Activated naive CD4-positive, alpha-beta T cell treated with anti-CD3 and anti-CD28 coated beads, Interleukin-2, amount 50 U/mL, for 24 hours (primary cell): ENCODE measurements around the gene SOX11.

Experiments used
- H3K27ac Mint-ChIP-seq: one replicate; pipeline ENCODE4 v1.8.0; 2021; ENCODE audit warnings: mild to moderate bottlenecking, mixed read lengths
- H3K27me3 Mint-ChIP-seq: one replicate; pipeline ENCODE4 v1.8.0; 2021; ENCODE audit warnings: mixed read lengths
- H3K36me3 Mint-ChIP-seq: one replicate; pipeline ENCODE4 v1.8.0; 2021; ENCODE audit warnings: mixed read lengths
- H3K4me1 Mint-ChIP-seq: one replicate; pipeline ENCODE4 v1.8.0; 2021; ENCODE audit warnings: mixed read lengths
- H3K4me3 Mint-ChIP-seq: one replicate; pipeline ENCODE4 v1.8.0; 2021; ENCODE audit warnings: mild to moderate bottlenecking, mixed read lengths
- H3K9me3 Mint-ChIP-seq: one replicate; pipeline ENCODE4 v1.8.0; 2021; ENCODE audit warnings: mixed read lengths

The SOX11 gene

GRCh38 chr2:5727235-5727634 is 35.1 kb downstream of the SOX11 start:
- no peak overlapping the region for H3K27ac Mint-ChIP-seq

GRCh38 chr2:5729416-5729815 is 37.2 kb downstream of the SOX11 start:
- Mint-ChIP-seq H3K36me3 (no peaks in the 10 kb centered on the region), H3K9me3 (no peaks in the 10 kb centered on the region), H3K27ac (no peak overlapping the region), H3K27me3 (peaks cover 11% of the 10 kb centered on the region), H3K4me1 (no peaks in the 10 kb centered on the region), H3K4me3 (no peak overlapping the region)

More at GRCh38 chr2:5727235-5727634, 35.1 kb downstream of the SOX11 start:
- H3K4me3 Mint-ChIP-seq = no peak overlapping the region
- H3K4me1 Mint-ChIP-seq = no peaks in the 10 kb centered on the region
- H3K36me3 Mint-ChIP-seq = no peaks in the 10 kb centered on the region
- no peaks in the 10 kb centered on the region for H3K9me3 Mint-ChIP-seq
- peaks cover 11% of the 10 kb centered on the region for H3K27me3 Mint-ChIP-seq

GRCh38 chr2:5730386-5730785 is 38.2 kb downstream of the SOX11 start:
- Mint-ChIP-seq H3K36me3 (no peaks in the 10 kb centered on the region), H3K4me3 (no peak overlapping the region), H3K9me3 (no peaks in the 10 kb centered on the region), H3K4me1 (no peaks in the 10 kb centered on the region), H3K27ac (no peak overlapping the region), H3K27me3 (peaks cover 11% of the 10 kb centered on the region)

GRCh38 chr2:5734859-5735520 is 42.8 kb downstream of the SOX11 start:
- H3K4me3 Mint-ChIP-seq = no peak overlapping the region
- no peak overlapping the region for H3K27ac Mint-ChIP-seq
- no peaks in the 10 kb centered on the region for H3K4me1 Mint-ChIP-seq
- H3K9me3 Mint-ChIP-seq = no peaks in the 10 kb centered on the region
- H3K27me3 Mint-ChIP-seq = no peaks in the 10 kb centered on the region
- no peaks in the 10 kb centered on the region for H3K36me3 Mint-ChIP-seq

GRCh38 chr2:5735521-5735861 is 43.3 kb downstream of the SOX11 start:
- no peak overlapping the region for H3K27ac Mint-ChIP-seq
- no peak overlapping the region for H3K4me3 Mint-ChIP-seq
- no peaks in the 10 kb centered on the region for H3K27me3 Mint-ChIP-seq
- H3K4me1 Mint-ChIP-seq = no peaks in the 10 kb centered on the region
- H3K9me3 Mint-ChIP-seq = no peaks in the 10 kb centered on the region
- no peaks in the 10 kb centered on the region for H3K36me3 Mint-ChIP-seq

- Mint-ChIP-seq H3K4me3 (no peak overlapping the region), H3K27ac (no peak overlapping the region), H3K4me1 (no peaks in the 10 kb centered on the region), H3K36me3 (no peaks in the 10 kb centered on the region), H3K27me3 (no peaks in the 10 kb centered on the region), H3K9me3 (no peaks in the 10 kb centered on the region)
Observed at GRCh38 chr2:5736050-5736449, 43.9 kb downstream of the SOX11 start.

- no peaks in the 10 kb centered on the region for H3K4me1 Mint-ChIP-seq
- H3K4me3 Mint-ChIP-seq = no peak overlapping the region
- no peaks in the 10 kb centered on the region for H3K27me3 Mint-ChIP-seq
- H3K36me3 Mint-ChIP-seq = no peaks in the 10 kb centered on the region
- H3K27ac Mint-ChIP-seq = no peak overlapping the region
- H3K9me3 Mint-ChIP-seq = no peaks in the 10 kb centered on the region
Observed at GRCh38 chr2:5736886-5737285, 44.7 kb downstream of the SOX11 start.

- Mint-ChIP-seq H3K36me3 (no peaks in the 10 kb centered on the region), H3K27me3 (no peaks in the 10 kb centered on the region), H3K9me3 (no peaks in the 10 kb centered on the region), H3K27ac (no peak overlapping the region), H3K4me3 (no peak overlapping the region), H3K4me1 (no peaks in the 10 kb centered on the region)
Observed at GRCh38 chr2:5740053-5740452, 47.9 kb downstream of the SOX11 start.

GRCh38 chr2:5740817-5741216 is 48.6 kb downstream of the SOX11 start:
- Mint-ChIP-seq H3K36me3 (no peaks in the 10 kb centered on the region), H3K4me3 (no peak overlapping the region), H3K27ac (no peak overlapping the region), H3K4me1 (no peaks in the 10 kb centered on the region), H3K27me3 (no peaks in the 10 kb centered on the region), H3K9me3 (no peaks in the 10 kb centered on the region)

GRCh38 chr2:5741242-5741641 is 49.1 kb downstream of the SOX11 start:
- H3K27ac Mint-ChIP-seq = no peak overlapping the region
- H3K9me3 Mint-ChIP-seq = no peaks in the 10 kb centered on the region

GRCh38 chr2:5742126-5742525 is 49.9 kb downstream of the SOX11 start:
- Mint-ChIP-seq H3K9me3 (no peaks in the 10 kb centered on the region), H3K4me3 (no peak overlapping the region), H3K4me1 (no peaks in the 10 kb centered on the region), H3K36me3 (no peaks in the 10 kb centered on the region), H3K27me3 (no peaks in the 10 kb centered on the region), H3K27ac (no peak overlapping the region)

More at GRCh38 chr2:5741242-5741641, 49.1 kb downstream of the SOX11 start:
- H3K4me1 Mint-ChIP-seq = no peaks in the 10 kb centered on the region
- no peaks in the 10 kb centered on the region for H3K36me3 Mint-ChIP-seq
- H3K27me3 Mint-ChIP-seq = no peaks in the 10 kb centered on the region
- no peak overlapping the region for H3K4me3 Mint-ChIP-seq

- H3K9me3 Mint-ChIP-seq = no peaks in the 10 kb centered on the region
Observed at GRCh38 chr2:5748391-5748790, 56.2 kb downstream of the SOX11 start.

GRCh38 chr2:5748946-5749345 is 56.8 kb downstream of the SOX11 start:
- H3K27ac Mint-ChIP-seq = no peak overlapping the region
- H3K27me3 Mint-ChIP-seq = no peaks in the 10 kb centered on the region
- no peaks in the 10 kb centered on the region for H3K4me1 Mint-ChIP-seq
- no peaks in the 10 kb centered on the region for H3K9me3 Mint-ChIP-seq
- H3K4me3 Mint-ChIP-seq = no peak overlapping the region
- no peaks in the 10 kb centered on the region for H3K36me3 Mint-ChIP-seq

More at GRCh38 chr2:5748391-5748790, 56.2 kb downstream of the SOX11 start:
- no peak overlapping the region for H3K27ac Mint-ChIP-seq
- no peaks in the 10 kb centered on the region for H3K36me3 Mint-ChIP-seq
- H3K4me1 Mint-ChIP-seq = no peaks in the 10 kb centered on the region
- H3K27me3 Mint-ChIP-seq = no peaks in the 10 kb centered on the region
- H3K4me3 Mint-ChIP-seq = no peak overlapping the region

GRCh38 chr2:5749347-5749746 is 57.2 kb downstream of the SOX11 start:
- H3K27me3 Mint-ChIP-seq = no peaks in the 10 kb centered on the region
- no peaks in the 10 kb centered on the region for H3K9me3 Mint-ChIP-seq
- no peak overlapping the region for H3K4me3 Mint-ChIP-seq
- no peak overlapping the region for H3K27ac Mint-ChIP-seq
- no peaks in the 10 kb centered on the region for H3K36me3 Mint-ChIP-seq
- H3K4me1 Mint-ChIP-seq = no peaks in the 10 kb centered on the region
